IMR-90 (cell line): ENCODE data around the gene MCM8. TPM values are rescaled to one million over a fixed set of nuclear protein-coding genes. Genes with fewer than 3 reads are reported as not detected.

ENCODE experiments used
- ATAC-seq: fragments of 200-7000 bp; cut with Tn5 transposase; 2 replicates; pipeline ENCODE4 v1.9.1; 2020; ENCODE audit warnings: low read depth, mild to moderate bottlenecking, moderate library complexity
- BruUV-seq: library from RNA; stranded (reverse); fragments of 400-500 nt; replicated peaks from 2 replicates; lab custom pipeline; 2021; lab: Mats Ljungman, UMichigan
- CTCF ChIA-PET: fragments of 300-600 bp; formaldehyde crosslinking; extraction: SDS; loops from one replicate; lab custom pipeline; 2021; ENCODE audit warnings: antibody characterized with exemption; lab: Yijun Ruan, JAX
- POLR2A ChIA-PET: fragments of 300-600 bp; sonication (Branson Sonifier 250); formaldehyde crosslinking; loops from one replicate; lab custom pipeline; 2022; ENCODE audit warnings: antibody characterized with exemption; ENCODE audit not compliant: unreplicated experiment; lab: Charles Lee
- DNase-seq: peaks from one replicate; pipeline ENCODE4 v3.0.0; 2013
- H2AFZ ChIP-seq: replicated peaks from 2 replicates; pipeline ENCODE3; 2013; ENCODE audit warnings: low read length, mild to moderate bottlenecking; ENCODE audit not compliant: poor library complexity
- H2AK5ac ChIP-seq: 2 replicates; pipeline ENCODE4 v1.6.1; 2013; ENCODE audit warnings: low read depth, low read length, inconsistent platforms
- H2AK9ac ChIP-seq: replicated peaks from 2 replicates; pipeline ENCODE3; 2013; ENCODE audit warnings: mild to moderate bottlenecking, low read depth, low read length, moderate library complexity; ENCODE audit not compliant: poor library complexity
- H2BK120ac ChIP-seq: 2 replicates; pipeline ENCODE4 v1.6.1; 2013; ENCODE audit warnings: low read depth, low read length, inconsistent platforms
- H2BK15ac ChIP-seq: 3 replicates; pipeline ENCODE4 v1.6.1; 2013; ENCODE audit warnings: low read depth, low read length, inconsistent platforms
- H2BK20ac ChIP-seq: 2 replicates; pipeline ENCODE4 v1.6.1; 2013; ENCODE audit warnings: low read depth, mild to moderate bottlenecking, inconsistent platforms, low read length, moderate library complexity
- H2BK5ac ChIP-seq: 2 replicates; pipeline ENCODE4 v1.6.1; 2013; ENCODE audit warnings: mild to moderate bottlenecking, low read depth, low read length, inconsistent platforms; ENCODE audit not compliant: poor library complexity, severe bottlenecking
- H3K14ac ChIP-seq: replicated peaks from 2 replicates; pipeline ENCODE4 v1.6.1; 2013; ENCODE audit warnings: low read depth, low read length, inconsistent platforms
- H3K18ac ChIP-seq: 2 replicates; pipeline ENCODE4 v1.6.1; 2013; ENCODE audit warnings: low read depth, low read length, control low read depth
- H3K23ac ChIP-seq: 2 replicates; pipeline ENCODE4 v1.6.1; 2013; ENCODE audit warnings: low read depth, low read length, inconsistent platforms
- H3K27ac ChIP-seq: 2 replicates; pipeline ENCODE4 v1.5.1; 2013; ENCODE audit warnings: mild to moderate bottlenecking, control low read depth, low read length; ENCODE audit not compliant: insufficient read depth
- H3K27me3 ChIP-seq: 2 replicates; pipeline ENCODE4 v1.6.1; 2013; ENCODE audit warnings: low read length; ENCODE audit not compliant: control insufficient read depth, insufficient read depth
- H3K36me3 ChIP-seq: 2 replicates; pipeline ENCODE4 v1.6.1; 2013; ENCODE audit warnings: low read length, mixed read lengths; ENCODE audit not compliant: control insufficient read depth, insufficient read depth
- H3K4ac ChIP-seq: 2 replicates; pipeline ENCODE4 v1.6.1; 2013; ENCODE audit warnings: low read depth, low read length, inconsistent platforms
- H3K4me1 ChIP-seq: 2 replicates; pipeline ENCODE4 v1.6.1; 2013; ENCODE audit warnings: low read length, mixed read lengths; ENCODE audit not compliant: control insufficient read depth, insufficient read depth
- H3K4me2 ChIP-seq: 2 replicates; pipeline ENCODE4 v1.6.1; 2013; ENCODE audit warnings: low read depth, mild to moderate bottlenecking, control low read depth, low read length, moderate library complexity
- H3K4me3 ChIP-seq: 2 replicates; pipeline ENCODE4 v1.5.1; 2013; ENCODE audit warnings: low read depth, mild to moderate bottlenecking, control low read depth, low read length, moderate library complexity; ENCODE audit not compliant: insufficient read depth
- H3K56ac ChIP-seq: 2 replicates; pipeline ENCODE4 v1.6.1; 2013; ENCODE audit warnings: low read length, inconsistent platforms; ENCODE audit not compliant: insufficient read depth; ENCODE audit errors: extremely low read depth
- H3K79me1 ChIP-seq, 2 experiments: 2 replicates each; pipeline ENCODE4 v1.6.1; 2013; ENCODE audit warnings: low read length in 2 of 2, inconsistent platforms in 1 of 2, low read depth in 1 of 2
- H3K9ac ChIP-seq: 2 replicates; pipeline ENCODE4 v1.6.1; 2013; ENCODE audit warnings: low read depth, low read length, control low read depth
- H3K9me1 ChIP-seq: 2 replicates; pipeline ENCODE4 v1.6.1; 2013; ENCODE audit warnings: low read length, inconsistent platforms; ENCODE audit not compliant: insufficient read depth
- H3K9me3 ChIP-seq: 2 replicates; pipeline ENCODE4 v1.6.1; 2013; ENCODE audit warnings: low read length; ENCODE audit not compliant: control insufficient read depth, insufficient read depth
- H4K20me1 ChIP-seq: 2 replicates; pipeline ENCODE4 v1.6.1; 2013; ENCODE audit warnings: low read length, inconsistent platforms; ENCODE audit not compliant: insufficient read depth
- H4K5ac ChIP-seq: 2 replicates; pipeline ENCODE4 v1.6.1; 2013; ENCODE audit warnings: mild to moderate bottlenecking, low read depth, low read length, control low read depth
- H4K8ac ChIP-seq, 2 experiments: 2 replicates each; pipeline ENCODE4 v1.6.1; 2013; ENCODE audit warnings: low read depth in 2 of 2, low read length in 2 of 2, control low read depth in 1 of 2, inconsistent platforms in 1 of 2
- H4K91ac ChIP-seq: 2 replicates; pipeline ENCODE4 v1.6.1; 2013; ENCODE audit warnings: low read depth, low read length, inconsistent platforms; ENCODE audit not compliant: insufficient read depth
- BHLHE40 ChIP-seq: fragments of 150-350 bp; IDR thresholded peaks from 2 replicates; pipeline ENCODE4 v1.6.1; 2016; ENCODE audit warnings: mild to moderate bottlenecking, low read depth, low read length
- CEBPB ChIP-seq: IDR thresholded peaks from 2 replicates; pipeline ENCODE4 v1.6.1; 2012; ENCODE audit warnings: low read depth, low read length, improper control_type of control experiment
- ELK1 ChIP-seq: fragments of 150-350 bp; IDR thresholded peaks from 2 replicates; pipeline ENCODE4 v1.6.1; 2016; ENCODE audit warnings: low read depth, mild to moderate bottlenecking, low read length, moderate library complexity, borderline replicate concordance
- FOS ChIP-seq: fragments of 150-350 bp; IDR thresholded peaks from 2 replicates; pipeline ENCODE4 v1.6.1; 2016; ENCODE audit warnings: low read depth, low read length
- MAZ ChIP-seq: IDR thresholded peaks from 2 replicates; pipeline ENCODE4 v1.6.1; 2012; ENCODE audit warnings: low read depth, mild to moderate bottlenecking, low read length, improper control_type of control experiment, moderate library complexity, borderline replicate concordance
- MXI1 ChIP-seq: IDR thresholded peaks from 2 replicates; pipeline ENCODE4 v1.6.1; 2012; ENCODE audit warnings: low read depth, mild to moderate bottlenecking, low read length, moderate library complexity, borderline replicate concordance
- NFE2L2 ChIP-seq: fragments of 150-350 bp; IDR thresholded peaks from 2 replicates; pipeline ENCODE4 v1.6.1; 2016; ENCODE audit warnings: low read depth, mild to moderate bottlenecking, low read length
- POLR2A ChIP-seq: IDR thresholded peaks from 2 replicates; pipeline ENCODE4 v1.6.1; 2012; ENCODE audit warnings: mild to moderate bottlenecking, low read depth, low read length
- RFX5 ChIP-seq: IDR thresholded peaks from 2 replicates; pipeline ENCODE4 v1.8.0; 2012; ENCODE audit warnings: low read depth, mild to moderate bottlenecking, low read length, moderate library complexity
- SMC3 ChIP-seq: fragments of 150-350 bp; IDR thresholded peaks from 2 replicates; pipeline ENCODE4 v1.6.1; 2016; ENCODE audit warnings: low read depth, mild to moderate bottlenecking, antibody characterized with exemption, low read length, moderate library complexity
- USF2 ChIP-seq: fragments of 150-350 bp; IDR thresholded peaks from 2 replicates; pipeline ENCODE4 v1.6.1; 2017; ENCODE audit warnings: mild to moderate bottlenecking, antibody characterized with exemption, low read length, low read depth
- WGBS, 2 experiments: methylation state at CpG; one replicate each; pipeline versions ENCODE4 v1.1.5 to v1.1.7; 2013; ENCODE audit warnings: missing lambda C conversion rate in 2 of 2; ENCODE audit not compliant: insufficient read length in 1 of 2; ENCODE audit errors: extremely low coverage in 2 of 2; 5-methylcytosine and 5-hydroxymethylcytosine counted together
- dilution Hi-C: fragments of 300-500 bp; cut with HindIII; formaldehyde crosslinking; loops from one replicate; pipeline ENCODE4 v1.14.3; 2018; ENCODE audit warnings: low sequenced_read_pairs; ENCODE audit not compliant: unreplicated experiment
- in situ Hi-C: fragments of 300-500 bp; cut with MboI; formaldehyde crosslinking; loops from 3 replicates; pipeline ENCODE4 v1.14.3; 2019; ENCODE audit warnings: low sequenced_read_pairs, inconsistent platforms, mixed read lengths
- intact Hi-C: fragments of 100-400 bp; cut with micrococcal nuclease; formaldehyde crosslinking; loops from 2 replicates; pipeline ENCODE4 v1.10.0; 2022
- polyA plus RNA-seq, 3 experiments: library from polyadenylated mRNA; depleted of rRNA; stranded (reverse); fragments of >200 nt; gene quantifications; 2 replicates each; pipeline ENCODE4 v1.2.3, GENCODE V29; 2012; ENCODE audit warnings: low replicate concordance in 1 of 3
- total RNA-seq: library from RNA; depleted of rRNA; stranded (reverse); fragments of >200 nt; gene quantifications from 2 replicates; pipeline ENCODE4 v1.2.3, GENCODE V29; 2012

The MCM8 gene
- total and polyA plus RNA-seq, 2 of the 4 experiments (the other 2 are of a cell fraction): 4.2 to 11.5 TPM

- in situ Hi-C loops: no loop called here
- TF ChIP-seq FOS (no peak), SMC3 (no peak), POLR2A (no peak), ELK1 (no peak), BHLHE40 (no peak), RFX5 (no peak), MXI1 (no peak), NFE2L2 (no peak), CEBPB (no peak), MAZ (no peak), USF2 (no peak)
- WGBS, 2 experiments: no CpG with 5 or more reads among the region's 3 CpGs
Observed at GRCh38 chr20:6026051-6026450, 75.6 kb downstream of the MCM8 start.

More at GRCh38 chr20:6026051-6026450, 75.6 kb downstream of the MCM8 start:
- H2BK20ac ChIP-seq: no peak overlapping the region
- peaks cover 31 to 52% of the 10 kb centered on the region in 2 experiments for H3K79me1 ChIP-seq
- ChIA-PET POLR2A (no interaction called here), CTCF (no interaction called here)
- no peak overlapping the region for H3K4me3 ChIP-seq
- no peaks in the 10 kb centered on the region for H3K4me1 ChIP-seq
- H3K9ac ChIP-seq: no peak overlapping the region
- no TSS peak for BruUV-seq
- H3K27ac ChIP-seq: no peak overlapping the region
- H3K36me3 ChIP-seq: peaks cover 19% of the 10 kb centered on the region
- no peak overlapping the region for H3K23ac ChIP-seq
- no peak overlapping the region for H3K4ac ChIP-seq
- peaks cover 5% of the 10 kb centered on the region; the same call in 1 of the 2 replicates for H3K9me3 ChIP-seq
- no peak overlapping the region for H3K14ac ChIP-seq
- dilution Hi-C loops (no loop called here), intact Hi-C loops (no loop called here)
- H4K91ac ChIP-seq: no peak overlapping the region
- H2AK5ac ChIP-seq: no peak overlapping the region
- H3K4me2 ChIP-seq: no peak overlapping the region
- no peak overlapping the region for H2BK5ac ChIP-seq
- no peak overlapping the region for H2AK9ac ChIP-seq
- H2BK15ac ChIP-seq: no peak overlapping the region
- no peak overlapping the region for H2BK120ac ChIP-seq
- H3K9me1 ChIP-seq: 0 out of 2 replicates have a peak, but pooled peaks cover 4% of the 10 kb centered on the region
- no peak overlapping the region for H4K5ac ChIP-seq
- no peak overlapping the region for H3K18ac ChIP-seq
- no peak overlapping the region for H3K56ac ChIP-seq
- peak; percentile 40; the same call in 1 of the 2 replicates for ATAC-seq
- DNase-seq: peak; percentile 66
- H4K8ac ChIP-seq: no peak overlapping the region
- 0 out of 2 replicates have a peak, but pooled peaks cover 7% of the 10 kb centered on the region for H4K20me1 ChIP-seq
- H3K27me3 ChIP-seq: no peaks in the 10 kb centered on the region
- H2AFZ ChIP-seq: no peak overlapping the region
